HepG2 (cell line): Measurements from ENCODE around the gene GPATCH2. TPM values are rescaled to one million over a fixed set of nuclear protein-coding genes. Genes with fewer than 3 reads are reported as not detected.

ENCODE experiments used
- ATAC-seq: fragments of 200-7000 bp; cut with Tn5 transposase; 3 replicates; pipeline ENCODE4 v1.9.1; 2020; ENCODE audit warnings: mild to moderate bottlenecking, moderate library complexity
- BruUV-seq: library from RNA; stranded (reverse); fragments of 400-500 nt; replicated peaks from 2 replicates; lab custom pipeline; 2021; lab: Mats Ljungman, UMichigan
- CTCF ChIA-PET: fragments of 300-600 bp; formaldehyde crosslinking; extraction: SDS; loops from one replicate; lab custom pipeline; 2021; ENCODE audit warnings: low total read pairs, inconsistent platforms, low intra/inter-chr PET ratio; lab: Yijun Ruan, JAX
- POLR2A ChIA-PET: fragments of 350-600 bp; sonication (Branson Sonifier 250); formaldehyde crosslinking; loops from one replicate; lab custom pipeline; 2020; ENCODE audit warnings: antibody characterized with exemption, inconsistent platforms; lab: Yijun Ruan, JAX
- DNase-seq: peaks from one replicate; pipeline ENCODE4 v3.0.0-alpha.2; 2015; ENCODE audit warnings: low spot score
- FAIRE-seq: peaks from 3 replicates; lab custom pipeline; 2011; peaks lifted over from hg19 to GRCh38; lab: Jason Lieb, UNC
- H2AFZ ChIP-seq: one replicate; pipeline ENCODE4 v1.6.1; 2011; ENCODE audit warnings: low read length, inconsistent platforms
- H3K27ac ChIP-seq: fragments of 300-600 bp; 3 replicates; pipeline ENCODE4 v1.8.0; 2011; ENCODE audit warnings: mixed run types, mild to moderate bottlenecking, mixed read lengths, low read length, inconsistent platforms; ENCODE audit not compliant: insufficient read depth; ENCODE audit errors: extremely low read length
- H3K27me3 ChIP-seq, 2 experiments: fragments of 200-600 bp in 1 of 2; 2 replicates in 1 of 2; 3 replicates in 1 of 2; pipeline versions ENCODE4 v1.6.0 to v1.8.0; 2011; ENCODE audit warnings: low read length in 2 of 2, mild to moderate bottlenecking in 2 of 2, moderate library complexity in 2 of 2, inconsistent platforms in 1 of 2; ENCODE audit not compliant: insufficient read depth in 2 of 2, control insufficient read depth in 1 of 2
- H3K36me3 ChIP-seq, 2 experiments: fragments of 200-600 bp in 1 of 2; replicated peaks in 1 of 2; 2 replicates in 1 of 2; 3 replicates in 1 of 2; pipeline versions ENCODE4 v1.5.1 to v1.8.0; 2011; ENCODE audit warnings: low read length in 2 of 2, inconsistent platforms in 1 of 2; ENCODE audit not compliant: insufficient read depth in 2 of 2, control insufficient read depth in 1 of 2
- H3K4me1 ChIP-seq: 2 replicates; pipeline ENCODE4 v1.5.1; 2012; ENCODE audit warnings: low read length, inconsistent platforms; ENCODE audit not compliant: insufficient read depth
- H3K4me2 ChIP-seq: 2 replicates; pipeline ENCODE4 v1.6.0; 2011; ENCODE audit warnings: low read depth, low read length, inconsistent platforms
- H3K4me3 ChIP-seq, 3 experiments: fragments of 200-600 bp in 1 of 3; sonication (generic), shearing (Covaris generic) in 1 of 3; replicated peaks in 1 of 3; 2 replicates each; pipeline ENCODE4 v1.5.1; 2011 to 2016; ENCODE audit warnings: low read length in 3 of 3, inconsistent platforms in 2 of 3, low read depth in 2 of 3, mild to moderate bottlenecking in 2 of 3, control low read depth in 1 of 3, mixed read lengths in 1 of 3; ENCODE audit not compliant: insufficient read depth in 1 of 3
- H3K79me2 ChIP-seq: one replicate; pipeline ENCODE4 v1.6.1; 2011; ENCODE audit warnings: low read length, inconsistent platforms; ENCODE audit not compliant: insufficient read depth
- H3K9ac ChIP-seq: 2 replicates; pipeline ENCODE4 v1.6.0; 2011; ENCODE audit warnings: mild to moderate bottlenecking, low read depth, low read length, inconsistent platforms; ENCODE audit not compliant: insufficient read depth
- H3K9me3 ChIP-seq: 2 replicates; pipeline ENCODE4 v1.5.1; 2012; ENCODE audit warnings: mild to moderate bottlenecking, low read length
- H4K20me1 ChIP-seq: 2 replicates; pipeline ENCODE4 v1.6.0; 2011; ENCODE audit warnings: inconsistent platforms, mild to moderate bottlenecking, low read length, moderate library complexity; ENCODE audit not compliant: insufficient read depth
- CCAR2 ChIP-seq: fragments of 200-400 bp; formaldehyde crosslinking; optimal IDR thresholded peaks from 2 replicates; pipeline ENCODE3; 2018; ENCODE audit warnings: low read depth, mild to moderate bottlenecking, low read length, moderate library complexity
- GATA4 ChIP-seq: sonication (generic); IDR thresholded peaks from 2 replicates; pipeline ENCODE4 v1.6.1; 2016; ENCODE audit warnings: antibody characterized with exemption, low read depth, borderline replicate concordance
- GFI1 ChIP-seq: sonication (generic); formaldehyde crosslinking; IDR thresholded peaks from 2 replicates; pipeline ENCODE4 v1.5.0; 2020; ENCODE audit warnings: missing genetic modification reagents, mild to moderate bottlenecking, borderline replicate concordance
- HCFC1 ChIP-seq: fragments of 150-350 bp; IDR thresholded peaks from 2 replicates; pipeline ENCODE4 v1.6.1; 2014; ENCODE audit warnings: low read depth, low read length
- HNRNPK ChIP-seq: fragments of 200-400 bp; formaldehyde crosslinking; IDR thresholded peaks from 2 replicates; pipeline ENCODE4 v1.6.1; 2018; ENCODE audit warnings: low read length, low read depth, moderate library complexity, mild to moderate bottlenecking; ENCODE audit not compliant: poor library complexity, severe bottlenecking
- ISX ChIP-seq: sonication (generic); formaldehyde crosslinking; conservative IDR thresholded peaks from 2 replicates; pipeline ENCODE4 v1.5.0; 2020; ENCODE audit warnings: missing genetic modification reagents
- KLF9 ChIP-seq: IDR thresholded peaks from 2 replicates; pipeline ENCODE4 v1.6.1; 2016; ENCODE audit warnings: low read depth
- MATR3 ChIP-seq: sonication (generic); formaldehyde crosslinking; IDR thresholded peaks from 2 replicates; pipeline ENCODE4 v1.4.0; 2020; ENCODE audit warnings: missing genetic modification reagents
- NCOA1 ChIP-seq: sonication (generic); formaldehyde crosslinking; IDR thresholded peaks from 2 replicates; pipeline ENCODE4 v1.9.0; 2021; ENCODE audit warnings: missing genetic modification reagents
- POGZ ChIP-seq: sonication (generic); formaldehyde crosslinking; IDR thresholded peaks from 2 replicates; pipeline ENCODE4 v1.4.0; 2020; ENCODE audit warnings: mild to moderate bottlenecking, missing genetic modification reagents
- TSC22D2 ChIP-seq: sonication (generic); formaldehyde crosslinking; IDR thresholded peaks from 2 replicates; pipeline ENCODE4 v1.5.1; 2020; ENCODE audit warnings: missing genetic modification reagents, mild to moderate bottlenecking, borderline replicate concordance
- ZKSCAN5 ChIP-seq: sonication (generic); formaldehyde crosslinking; IDR thresholded peaks from 2 replicates; pipeline ENCODE4 v1.5.1; 2020; ENCODE audit warnings: mild to moderate bottlenecking, missing genetic modification reagents
- ZNF556 ChIP-seq: sonication (generic); formaldehyde crosslinking; IDR thresholded peaks from 2 replicates; pipeline ENCODE4 v1.4.0; 2020; ENCODE audit warnings: mild to moderate bottlenecking, missing genetic modification reagents, borderline replicate concordance
- ZNF557 ChIP-seq: sonication (generic); formaldehyde crosslinking; IDR thresholded peaks from 2 replicates; pipeline ENCODE4 v1.4.0; 2020; ENCODE audit warnings: missing genetic modification reagents
- ZNF563 ChIP-seq: sonication (generic); formaldehyde crosslinking; IDR thresholded peaks from 2 replicates; pipeline ENCODE4 v1.8.0; 2022; ENCODE audit warnings: mild to moderate bottlenecking, moderate library complexity, missing genetic modification reagents
- WGBS: methylation state at CpG from one replicate; pipeline ENCODE4 v1.1.6; 2017; ENCODE audit warnings: low lambda C conversion rate; 5-methylcytosine and 5-hydroxymethylcytosine counted together
- in situ Hi-C: cut with HindIII; loops from 2 replicates; pipeline ENCODE4 v1.10.0; 2017; ENCODE audit warnings: low pct_unique_long_range_greater_than_20kb; ENCODE audit not compliant: extremely low pct_ligation_motif_present
- intact Hi-C: fragments of 100-400 bp; cut with micrococcal nuclease; formaldehyde crosslinking; loops from one replicate; pipeline ENCODE4 v1.10.0; 2022; ENCODE audit not compliant: unreplicated experiment
- polyA plus RNA-seq, 8 experiments: library from polyadenylated mRNA; depleted of rRNA in 3 of 8; stranded (reverse) in 7 of 8; unstranded in 1 of 8; fragments of >200 nt; fragmentation: Illumina TruSeq in 4 of 8; extraction: Trizol in 4 of 8; gene quantifications; 2 replicates each; pipeline versions ENCODE4 v1.2.1 to v1.2.3, GENCODE V29; 2011 to 2016; ENCODE audit warnings: low read depth in 4 of 8, missing spikeins in 1 of 8, mixed read lengths in 1 of 8; ENCODE audit not compliant: insufficient read depth in 1 of 8
- total RNA-seq, 5 experiments: library from RNA; depleted of rRNA; stranded (reverse); fragments of >200 nt; fragmentation: Illumina TruSeq; extraction: Trizol; gene quantifications; 2 replicates each; pipeline ENCODE4 v1.2.3, GENCODE V29; 2016; ENCODE audit warnings: low read depth in 1 of 5

Gene GPATCH2
- total and polyA plus RNA-seq, 2 of the 13 experiments (the other 11 are each of a cell fraction or from before 2014, with no cell fraction given), result 3.5 to 15.7 TPM

DNA sequence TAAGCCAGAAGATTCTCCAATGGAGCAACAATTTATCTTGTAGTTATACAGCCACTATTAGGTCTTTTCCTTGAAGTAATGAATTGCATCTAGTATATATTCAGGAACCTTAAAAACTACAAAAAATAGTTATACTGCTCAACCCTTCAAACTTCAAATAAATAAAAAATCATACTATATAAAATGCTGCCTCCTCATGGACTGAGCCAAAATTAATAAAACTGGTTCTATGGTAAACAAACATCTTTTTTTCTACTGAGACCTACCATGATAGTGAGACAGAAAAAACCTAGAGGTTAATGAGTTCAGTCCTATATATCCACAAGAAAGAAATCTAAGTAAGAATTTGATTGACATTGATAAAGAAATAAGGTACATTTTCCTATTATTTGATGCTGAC lies 67.7 kb downstream of the GPATCH2 start (continued):
- TF ChIP-seq CCAR2, result no peak
- TF ChIP-seq, all 625 proteins: peak for 0

DNA sequence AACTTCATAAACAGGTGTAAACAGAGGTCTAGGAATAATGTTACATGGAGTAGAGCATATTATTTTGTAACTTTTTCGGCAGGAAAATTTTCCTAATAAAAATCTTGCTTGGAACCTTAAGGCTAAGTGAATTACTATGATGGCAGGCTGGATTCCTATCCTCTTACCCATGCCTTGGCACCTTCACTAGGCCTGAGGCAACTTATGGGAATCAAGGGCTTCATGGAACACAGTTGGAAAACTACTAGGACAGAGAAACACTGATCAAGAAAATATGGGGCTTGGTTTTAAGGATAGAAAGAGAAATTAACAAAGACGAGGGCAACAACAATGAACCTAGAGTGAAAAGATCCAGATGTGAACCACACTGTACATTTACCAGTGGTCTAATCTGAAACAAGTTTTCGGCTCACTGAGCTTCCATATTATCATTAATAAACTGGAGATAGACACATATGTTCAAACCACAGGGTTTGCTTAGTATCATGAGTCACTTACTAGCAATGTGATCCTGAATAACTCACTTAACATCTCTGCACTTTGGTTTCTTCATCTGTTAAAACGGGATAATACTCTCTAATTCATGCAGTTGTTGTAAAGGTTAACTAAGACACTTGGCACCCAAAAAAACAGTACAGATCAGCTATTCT lies 68.5 kb downstream of the GPATCH2 start:
- ATAC-seq (no peak), FAIRE-seq (no peak), DNase-seq (peak; percentile 11)
- no peak for TF ChIP-seq ZNF563 (CRISPR knock-in tag)
- TF ChIP-seq KLF9 (CRISPR knock-in tag), result no peak
- no peak for TF ChIP-seq MATR3
- TF ChIP-seq ZKSCAN5 (CRISPR knock-in tag), result no peak
- no peak for TF ChIP-seq HCFC1
- no peak for TF ChIP-seq ZNF557
- no peak for TF ChIP-seq HNRNPK
- no peak for TF ChIP-seq ZNF556 (CRISPR knock-in tag)
- TF ChIP-seq GATA4, result no peak
- TF ChIP-seq TSC22D2 (CRISPR knock-in tag), result no peak
- no peak for TF ChIP-seq POGZ (CRISPR knock-in tag)
- TF ChIP-seq NCOA1, result no peak
- no peak for TF ChIP-seq GFI1 (CRISPR knock-in tag)
- TF ChIP-seq ISX (CRISPR knock-in tag), result no peak
- Histone ChIP-seq H3K27me3 (no peaks in the 10 kb centered on the region), H3K79me2 (no peaks in the 10 kb centered on the region), H2AFZ (no peak overlapping the region), H3K36me3 (no peaks in the 10 kb centered on the region), H3K4me2 (no peak overlapping the region), H3K4me3 (no peak overlapping the region), H3K27ac (no peak overlapping the region), H4K20me1 (no peaks in the 10 kb centered on the region), H3K4me1 (no peaks in the 10 kb centered on the region), H3K9ac (no peak overlapping the region), H3K9me3 (no peaks in the 10 kb centered on the region)
- POLR2A ChIA-PET, result no interaction called here
- CTCF ChIA-PET, result no interaction called here
- intact Hi-C loops (no loop called here), in situ Hi-C loops (no loop called here)
- WGBS, result 91% methylated on average over 4 of the region's 4 CpGs
- no TSS peak for BruUV-seq
